Stimulated activated CD8-positive, alpha-beta memory T cell treated with anti-CD3 and anti-CD28 coated beads, Interleukin-4, amount 100 ng/mL, for 1 hour (primary cell): Measurements from ENCODE around the gene DEF6.

Experiments used
- DNase-seq, 2 donors: peaks; one replicate each; pipeline ENCODE4 v3.0.0-alpha.2; 2020; ENCODE audit warnings: low read depth in 2 of 2, low spot score in 1 of 2

DEF6 gene

GRCh38 chr6:35342258-35343091 lies 44.9 kb downstream of the DEF6 start, which contains the start of gene PPARD:
Gene PPARD, plus strand, starts transcription at chr6:35342558. Its CDS starts 68,530 bp downstream, at chr6:35411088.
- DNase-seq, result peak; percentile 92 to 94

GRCh38 chr6:35343092-35343834 lies 45.6 kb downstream of the DEF6 start:
- DNase-seq, result no peak

GRCh38 chr6:35343835-35344550 lies 46.4 kb downstream of the DEF6 start:
- DNase-seq, result no peak

- DNase-seq, result no peak
Observed at GRCh38 chr6:35351422-35351821, 53.8 kb downstream of the DEF6 start.

- DNase-seq, result no peak
Observed at GRCh38 chr6:35352735-35353134, 55.1 kb downstream of the DEF6 start.

- DNase-seq, result no peak
Observed at GRCh38 chr6:35354361-35355135, 56.9 kb downstream of the DEF6 start.

GRCh38 chr6:35356391-35356790 lies 58.8 kb downstream of the DEF6 start:
- DNase-seq, result no peak

- DNase-seq, result no peak
Observed at GRCh38 chr6:35357677-35358076, 60.1 kb downstream of the DEF6 start.

- DNase-seq, result no peak
Observed at GRCh38 chr6:35358086-35358485, 60.5 kb downstream of the DEF6 start.

- DNase-seq, result no peak
Observed at GRCh38 chr6:35359346-35359743, 61.7 kb downstream of the DEF6 start.

- DNase-seq, result no peak
Observed at GRCh38 chr6:35359744-35360348, 62.2 kb downstream of the DEF6 start.

- DNase-seq, result no peak
Observed at GRCh38 chr6:35360349-35361138, 62.9 kb downstream of the DEF6 start.

GRCh38 chr6:35362200-35362599 lies 64.6 kb downstream of the DEF6 start:
- no peak for DNase-seq

- DNase-seq, result no peak
Observed at GRCh38 chr6:35363293-35363750, 65.7 kb downstream of the DEF6 start.

- no peak for DNase-seq
Observed at GRCh38 chr6:35365594-35366203, 68.1 kb downstream of the DEF6 start.

GRCh38 chr6:35366204-35366596 lies 68.6 kb downstream of the DEF6 start:
- DNase-seq, result no peak

GRCh38 chr6:35367646-35368037 lies 70.0 kb downstream of the DEF6 start:
- no peak for DNase-seq

- DNase-seq, result no peak
Observed at GRCh38 chr6:35368038-35368887, 70.6 kb downstream of the DEF6 start.
